Stimulated activated CD8-positive, alpha-beta memory T cell treated with anti-CD3 and anti-CD28 coated beads, Interleukin-7, amount 100 ng/mL, for 1 hour (primary cell): ENCODE measurements around the gene RPL26.
"Not testable (repeated sequence)": the region's sequence is repeated elsewhere in the genome, so short reads cannot be mapped to it uniquely, and the experiment has no call there.

Source experiments
- DNase-seq, 2 donors: peaks; one replicate each; pipeline ENCODE4 v3.0.0-alpha.2; 2020; ENCODE audit warnings: low read depth in 2 of 2

The RPL26 gene

GRCh38 chr17:8394497-8394896 is 11.5 kb upstream of the RPL26 start:
- DNase-seq = not testable (repeated sequence)

- DNase-seq = no peak
These were observed 10.7 kb upstream of the RPL26 start for GRCh38 chr17:8393470-8394231.

GRCh38 chr17:8392674-8393469 is 9.9 kb upstream of the RPL26 start:
- DNase-seq = no peak

- DNase-seq = no peak
These were observed 9.3 kb upstream of the RPL26 start for GRCh38 chr17:8392274-8392673.

- DNase-seq = no peak
These were observed 8.7 kb upstream of the RPL26 start for GRCh38 chr17:8391711-8392110.

- DNase-seq = no peak
These were observed 5.1 kb upstream of the RPL26 start for GRCh38 chr17:8387914-8388651.

GRCh38 chr17:8386841-8387240 is 3.8 kb upstream of the RPL26 start:
- no peak for DNase-seq

GRCh38 chr17:8384801-8385378 is 1.9 kb upstream of the RPL26 start:
- no peak for DNase-seq

- DNase-seq = no peak
These were observed 182 bp downstream of the RPL26 start for GRCh38 chr17:8382880-8383142.

- no peak for DNase-seq
These were observed 727 bp downstream of the RPL26 start for GRCh38 chr17:8382052-8382879.

- DNase-seq = no peak
These were observed 2.9 kb downstream of the RPL26 start for GRCh38 chr17:8380049-8380448.

- DNase-seq = not testable (repeated sequence)
These were observed 4.9 kb downstream of the RPL26 start for GRCh38 chr17:8378117-8378516.

GRCh38 chr17:8377422-8377821 is 5.6 kb downstream of the RPL26 start:
- DNase-seq = no peak

- DNase-seq = peak; percentile 83
These were observed 6.5 kb downstream of the RPL26 start, which contains the start of gene KRABD2 for GRCh38 chr17:8376271-8377067. TSS of gene KRABD2 (minus strand) at chr17:8376704.

- DNase-seq = no peak
These were observed 7.2 kb downstream of the RPL26 start for GRCh38 chr17:8375738-8376259.

GRCh38 chr17:8373856-8374255 is 9.1 kb downstream of the RPL26 start:
- not testable (repeated sequence) for DNase-seq

- no peak for DNase-seq
These were observed 10.6 kb downstream of the RPL26 start for GRCh38 chr17:8372422-8372821.

- no peak for DNase-seq
These were observed 11.2 kb downstream of the RPL26 start for GRCh38 chr17:8371786-8372185.

- no peak for DNase-seq
These were observed 13.0 kb downstream of the RPL26 start for GRCh38 chr17:8369944-8370343.

GRCh38 chr17:8368193-8368592 is 14.8 kb downstream of the RPL26 start:
- DNase-seq = no peak
